Activated T-helper 9 cell treated with anti-CD3 and anti-CD28 coated beads, Interleukin-2, amount 50 U/mL, for 16 hours (primary cell): ENCODE measurements around the gene VWA3A.
"Not testable (repeated sequence)": the region's sequence is repeated elsewhere in the genome, so short reads cannot be mapped to it uniquely, and the experiment has no call there.

Experiments used
- DNase-seq: peaks from one replicate; pipeline ENCODE4 v3.0.0-alpha.2; 2020; ENCODE audit warnings: low read depth

Gene VWA3A

DNA sequence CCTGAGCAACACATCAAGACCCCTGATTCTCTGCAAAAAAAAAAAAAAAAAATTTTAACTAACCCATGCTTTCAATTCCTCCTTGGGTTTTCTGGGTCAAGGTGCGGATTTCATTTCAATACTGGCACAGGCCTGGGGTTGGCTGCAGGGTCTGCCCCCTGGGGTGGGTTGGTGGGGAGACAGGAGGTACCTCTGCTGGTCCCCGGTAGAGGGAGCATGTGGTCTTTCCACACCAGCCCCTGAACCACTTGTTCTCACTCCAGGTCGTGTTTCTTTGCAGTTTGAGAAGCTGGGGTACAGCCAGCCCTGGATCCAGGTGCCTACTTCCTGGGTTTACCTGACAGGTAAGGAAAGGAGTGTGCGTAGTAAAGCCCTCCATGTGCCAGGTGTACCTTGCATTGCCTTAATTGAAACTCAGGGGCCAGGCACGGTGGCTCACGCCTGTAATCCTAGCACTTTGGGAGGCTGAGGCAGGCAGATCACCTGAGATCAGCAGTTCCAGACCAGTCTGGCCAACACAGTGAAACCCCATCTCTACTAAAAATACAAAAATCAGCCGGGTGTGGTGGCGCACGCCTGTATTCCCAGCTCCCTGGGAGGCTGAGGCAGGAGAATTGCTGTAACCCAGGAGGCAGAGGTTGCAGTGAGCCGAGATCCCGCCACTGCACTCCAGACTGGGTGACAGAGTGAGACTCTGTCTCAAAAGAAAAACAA is 91.7 kb downstream of the VWA3A start:
- no peak for DNase-seq

DNA sequence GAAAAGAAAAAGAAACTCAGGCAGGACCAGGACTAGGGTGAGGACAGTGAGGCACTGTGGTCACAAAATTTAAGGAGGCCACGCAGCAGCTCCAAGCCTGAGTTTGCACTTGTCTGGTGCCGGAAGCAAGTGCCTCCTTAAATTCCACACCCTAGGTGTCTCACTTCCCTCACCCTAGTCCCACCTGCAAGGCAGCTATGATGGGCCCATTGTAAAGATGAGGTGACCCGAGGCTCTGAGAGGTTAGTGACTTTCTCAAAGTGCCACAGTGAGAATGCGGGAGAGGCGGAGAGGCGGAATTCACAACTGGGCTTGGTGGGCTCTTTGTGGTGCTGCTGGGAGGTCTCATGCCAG is 92.3 kb downstream of the VWA3A start:
- no peak for DNase-seq

DNA sequence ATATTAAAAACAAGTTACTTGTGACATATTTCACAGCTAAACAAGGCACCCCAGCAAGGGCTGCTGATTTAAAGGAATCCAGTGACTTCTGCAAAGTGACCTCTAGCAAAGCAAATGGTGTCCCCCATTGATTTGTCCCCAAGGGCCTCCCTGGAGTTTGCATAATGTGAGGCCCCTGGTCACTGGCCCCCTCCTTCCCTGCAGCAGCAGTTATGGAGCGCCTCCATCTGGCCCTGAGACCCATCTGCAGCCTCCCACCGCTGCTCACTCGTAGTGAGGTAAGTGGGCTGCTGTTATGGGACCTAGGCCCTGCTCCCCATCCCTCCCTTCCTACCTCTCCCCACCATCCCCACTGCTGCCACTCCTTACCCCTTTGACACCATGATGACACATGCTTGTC is 94.2 kb downstream of the VWA3A start:
- DNase-seq, result no peak

DNA sequence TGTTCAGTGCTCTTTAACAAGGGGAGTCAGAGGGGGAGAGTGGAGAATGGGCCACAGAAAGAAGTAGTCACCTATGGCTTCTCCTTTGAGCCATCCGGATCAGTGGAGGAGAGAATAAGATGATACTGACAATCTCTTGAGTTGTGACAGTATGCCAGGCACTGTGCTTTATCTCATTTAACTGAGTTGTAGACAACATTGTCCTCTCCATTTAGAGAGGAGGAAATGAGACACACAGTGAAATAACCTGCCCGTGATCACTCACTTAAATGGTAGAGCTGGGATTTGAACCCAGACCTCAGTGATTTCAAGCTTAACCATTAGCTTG is 95.9 kb downstream of the VWA3A start:
- no peak for DNase-seq

DNA sequence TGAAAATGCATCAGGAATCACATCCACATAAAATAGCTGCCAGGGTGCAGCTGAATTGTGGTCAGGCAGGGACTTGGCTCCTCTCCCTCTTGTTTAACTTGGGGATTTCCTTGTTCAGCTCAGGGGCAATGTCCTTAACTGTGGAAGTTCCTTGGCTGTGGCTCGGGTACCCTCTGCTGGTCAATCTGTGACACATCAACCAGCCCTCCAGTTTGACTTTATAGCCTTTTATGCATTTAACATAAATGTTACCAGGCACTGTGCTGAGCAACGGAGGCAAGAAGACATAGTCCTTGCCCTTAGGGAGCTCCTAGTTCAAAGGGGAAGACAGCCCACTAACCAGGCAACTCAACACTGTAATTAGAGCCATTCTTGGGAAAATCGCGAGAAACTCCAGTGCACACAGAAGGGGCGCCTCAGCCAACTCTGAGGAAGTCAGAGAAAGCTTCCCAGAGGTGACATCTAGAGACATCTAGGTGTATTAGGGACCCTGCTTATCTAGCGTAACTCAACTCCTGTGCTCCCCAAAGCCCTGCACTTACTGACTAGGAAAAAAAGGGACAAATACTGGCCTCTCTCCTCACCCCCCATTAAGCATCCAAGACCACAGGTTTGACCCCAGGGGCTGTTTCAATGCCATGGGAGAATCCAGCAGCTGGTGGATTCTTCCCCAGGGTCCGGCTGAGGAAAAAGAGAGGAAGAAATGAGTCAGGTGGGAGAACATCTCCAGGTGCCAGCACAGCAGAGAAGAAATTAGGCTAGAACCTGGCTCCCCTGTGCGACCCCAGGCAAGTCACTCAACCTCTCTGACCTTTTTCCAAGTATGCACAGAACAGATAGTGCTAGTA is 96.5 kb downstream of the VWA3A start:
- peak; percentile 39 for DNase-seq

DNA sequence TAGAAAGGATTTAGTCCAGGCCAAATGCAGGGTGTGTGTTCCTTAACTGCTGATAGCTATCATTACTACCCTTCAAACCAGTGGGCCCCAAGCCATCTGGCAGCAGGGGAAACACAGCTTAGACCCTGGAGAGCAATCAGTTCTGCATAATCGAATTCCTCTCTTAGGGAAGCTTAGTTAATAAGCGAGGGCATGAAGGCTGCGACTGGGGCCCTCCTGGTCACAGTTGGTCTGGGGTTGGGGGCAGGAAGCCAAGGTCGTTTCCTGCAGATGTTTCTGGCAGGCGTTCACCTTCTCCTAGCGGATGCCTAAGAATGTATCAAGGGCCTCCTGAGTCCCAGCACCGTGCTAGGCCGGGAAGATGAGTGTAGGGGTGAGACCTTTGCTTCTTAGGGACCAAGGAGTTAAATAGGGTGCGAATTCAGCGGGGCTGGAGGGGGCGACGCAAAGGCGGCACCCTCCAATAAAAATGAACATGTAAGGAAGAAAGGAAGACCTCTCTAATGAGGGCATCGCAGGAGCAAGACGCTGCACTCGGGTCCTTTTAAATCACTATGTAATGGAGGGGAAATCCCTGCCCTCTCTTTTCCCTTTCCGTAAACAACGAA is 97.2 kb downstream of the VWA3A start:
- DNase-seq, result no peak

DNA sequence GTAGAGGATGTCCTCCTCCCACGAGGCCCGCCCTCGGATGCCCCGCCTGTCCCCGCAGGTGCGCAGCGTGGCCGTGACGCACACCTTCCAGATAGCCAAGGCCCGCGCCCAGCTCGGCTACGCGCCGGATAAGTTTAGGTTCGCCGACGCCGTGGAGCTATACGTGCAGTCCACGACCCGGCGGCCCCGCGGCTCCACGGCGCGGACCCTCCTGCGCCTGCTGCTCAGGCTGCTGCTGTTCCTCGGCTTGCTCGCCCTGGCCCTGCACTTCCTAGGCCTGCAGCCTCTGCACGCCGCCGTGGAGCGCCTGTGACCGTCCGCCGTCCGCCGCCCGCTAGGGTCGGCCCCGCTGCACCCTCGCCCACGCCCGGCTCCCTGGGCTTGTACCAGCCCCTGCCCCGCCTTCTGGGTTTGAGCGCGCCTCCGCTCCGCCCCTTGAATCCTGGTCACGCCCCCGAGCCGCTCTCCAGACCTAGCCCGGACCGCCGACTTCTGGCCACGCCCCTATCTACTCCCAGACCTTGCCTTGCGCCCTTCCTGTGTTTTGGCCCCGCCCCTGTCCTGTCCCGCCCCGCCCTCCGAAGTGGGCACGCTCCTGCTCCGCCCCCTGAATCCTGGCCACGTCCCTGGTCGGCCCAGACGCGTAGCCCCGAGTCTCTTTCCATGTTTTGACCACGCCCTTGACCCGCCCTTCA is 97.9 kb downstream of the VWA3A start:
- DNase-seq, result peak; percentile 90

DNA sequence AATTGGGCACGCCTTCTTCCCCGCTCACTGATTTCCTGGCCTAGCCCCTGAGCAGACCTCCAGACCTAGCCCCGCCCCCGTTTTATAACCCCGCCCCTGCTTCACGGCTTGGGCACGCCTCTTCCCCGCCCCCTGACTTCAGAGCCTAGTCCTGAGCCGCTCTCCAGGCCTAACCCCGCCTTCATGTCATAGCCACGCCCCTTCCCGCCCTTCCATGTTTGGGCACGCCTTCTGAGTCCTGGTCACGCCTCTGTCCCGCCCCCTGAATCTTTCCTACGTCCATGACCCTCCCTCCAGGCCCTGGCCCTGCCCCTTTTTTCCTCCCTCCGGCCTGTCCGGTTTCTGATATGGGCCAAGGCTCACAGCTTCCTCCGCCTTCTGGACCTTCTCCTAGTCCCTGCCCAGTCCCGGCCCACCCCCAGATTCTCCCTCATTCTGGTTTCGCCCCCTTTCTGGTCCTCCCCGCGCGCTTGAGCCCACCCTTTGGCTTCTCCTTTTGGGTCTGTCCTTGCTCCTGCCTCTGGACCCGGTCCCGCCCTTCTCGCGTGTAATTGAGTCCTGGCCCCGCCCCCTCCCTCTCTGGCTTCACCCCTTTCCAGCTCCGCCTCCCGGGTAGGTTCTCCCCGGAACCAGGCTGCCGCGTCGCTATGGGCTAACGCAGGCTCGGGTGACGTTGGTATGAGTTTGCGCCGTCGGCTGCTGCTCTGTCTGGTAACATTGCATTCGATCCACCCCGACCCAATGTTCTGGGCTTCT is 98.6 kb downstream of the VWA3A start:
- peak; percentile 98 for DNase-seq

DNA sequence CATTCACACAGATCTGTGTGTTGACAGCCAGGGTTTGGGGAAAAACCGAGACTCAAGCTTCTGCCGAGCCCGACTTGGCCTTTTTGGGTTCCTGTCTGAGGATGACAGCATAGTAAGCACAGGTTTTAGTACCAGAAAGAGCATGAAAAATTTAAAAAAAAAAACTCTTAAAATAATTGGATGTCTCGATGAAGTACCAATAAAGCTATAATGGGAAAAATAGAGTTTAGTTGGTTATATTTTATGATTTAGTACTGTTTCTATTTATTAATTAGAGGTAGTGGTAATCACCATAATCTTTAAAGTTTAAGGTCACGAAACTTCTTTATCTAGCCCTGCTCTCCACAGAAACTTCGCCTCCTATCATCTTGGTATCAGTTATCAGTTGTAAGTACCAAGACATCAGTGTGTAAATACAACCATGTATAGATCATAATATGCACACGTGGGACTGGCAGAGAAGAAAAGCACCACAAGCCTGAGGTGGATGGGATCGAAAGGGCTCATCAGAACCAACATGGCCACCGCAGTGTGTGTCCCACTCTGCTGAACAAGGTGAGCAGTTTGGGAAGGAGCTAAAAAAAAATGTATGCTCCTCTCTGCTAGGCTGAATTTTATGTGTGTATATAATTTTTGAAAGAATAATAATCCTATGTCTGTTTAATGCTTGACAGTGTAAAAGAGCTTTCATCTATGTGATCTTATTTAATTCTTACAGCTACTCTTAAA is 99.4 kb downstream of the VWA3A start:
- DNase-seq, result peak; percentile 15

DNA sequence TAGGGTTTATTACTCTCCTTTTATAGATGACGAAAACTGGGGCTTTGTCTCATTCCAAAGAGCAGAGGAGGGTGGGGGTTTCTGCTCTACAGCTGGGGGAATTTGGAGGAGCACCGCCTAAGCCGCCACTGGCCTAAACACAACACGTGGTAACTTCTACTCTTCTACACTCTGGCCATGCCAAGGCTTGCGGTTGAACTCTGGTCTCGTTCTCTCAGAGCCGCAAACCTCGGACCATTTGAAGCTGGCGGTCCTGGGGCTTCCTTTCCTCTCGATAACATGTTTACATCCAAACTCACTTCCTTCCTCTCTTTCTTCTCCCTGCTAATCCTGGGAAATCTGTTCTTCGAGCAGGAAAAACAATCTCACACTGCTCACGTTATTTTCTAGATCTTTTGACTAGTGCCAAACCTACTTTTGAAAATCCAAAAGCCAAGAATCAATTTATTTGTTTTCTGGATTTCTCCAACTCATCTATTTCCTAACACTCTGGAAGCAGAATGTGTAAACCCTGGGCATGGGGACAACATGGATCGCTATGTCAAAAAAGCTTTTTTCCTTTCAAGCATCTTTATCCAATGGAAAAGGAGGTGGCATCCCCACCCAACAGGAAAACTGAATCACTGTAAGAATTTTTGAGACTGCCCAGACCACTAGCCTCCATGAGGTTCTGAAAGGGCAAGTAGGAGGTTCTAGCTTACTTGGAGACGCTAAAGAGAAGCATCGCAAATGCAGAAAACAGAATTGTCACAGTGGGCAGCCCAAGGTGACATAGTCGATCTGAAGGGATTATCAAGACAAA is 100.1 kb downstream of the VWA3A start:
- DNase-seq, result peak; percentile 63

DNA sequence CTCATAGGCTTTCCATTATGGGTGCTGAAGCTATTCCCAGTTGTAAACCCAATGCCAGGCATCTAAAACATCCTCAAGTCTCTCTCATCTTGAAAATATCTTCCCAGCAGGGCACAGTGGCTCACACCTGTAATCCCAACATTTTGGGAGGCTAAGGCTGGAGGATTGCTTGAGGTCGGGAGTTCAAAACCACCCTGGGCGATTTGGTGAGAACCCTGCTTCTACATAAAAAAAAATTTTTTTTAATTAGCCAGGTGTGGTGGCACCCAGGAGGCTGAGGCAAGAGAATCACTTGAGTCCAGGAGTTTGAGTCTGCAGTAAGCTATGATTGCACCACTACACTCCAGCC is 100.7 kb downstream of the VWA3A start:
- no peak for DNase-seq

DNA sequence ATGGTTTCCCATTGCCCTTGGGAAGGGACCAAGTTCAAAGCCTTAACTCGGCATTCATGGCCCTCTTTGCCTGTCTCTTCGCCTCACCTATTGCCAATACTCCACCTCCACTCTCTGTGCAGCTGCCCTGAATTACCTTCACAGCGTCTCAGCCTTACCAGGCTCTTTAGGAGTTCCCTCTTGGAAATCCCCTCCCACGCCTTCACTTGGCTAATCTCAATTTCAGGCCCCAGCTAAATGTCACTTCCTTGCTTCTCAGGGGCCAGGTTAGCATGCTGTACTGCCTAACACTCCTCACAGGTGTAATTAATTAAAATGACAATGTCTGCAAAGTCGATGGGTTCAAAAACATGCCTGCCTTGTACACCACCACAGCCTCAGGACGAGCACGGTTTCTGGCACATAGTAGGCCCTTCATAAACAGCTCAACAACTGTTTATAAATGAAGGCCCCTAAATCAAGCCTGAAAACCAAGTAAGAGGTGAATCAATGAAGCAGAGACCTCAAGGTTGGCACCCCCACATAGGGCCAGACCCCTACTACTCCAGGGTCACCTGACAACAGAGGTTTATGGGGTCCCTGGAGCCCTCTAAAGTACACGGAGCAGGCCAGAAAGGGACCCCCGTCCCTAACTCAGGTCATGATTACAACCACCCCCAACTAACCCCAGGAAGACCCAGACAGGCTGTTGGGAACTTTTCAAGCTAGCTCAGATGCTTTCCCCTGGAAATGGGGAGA is 102.5 kb downstream of the VWA3A start:
- DNase-seq, result no peak

DNA sequence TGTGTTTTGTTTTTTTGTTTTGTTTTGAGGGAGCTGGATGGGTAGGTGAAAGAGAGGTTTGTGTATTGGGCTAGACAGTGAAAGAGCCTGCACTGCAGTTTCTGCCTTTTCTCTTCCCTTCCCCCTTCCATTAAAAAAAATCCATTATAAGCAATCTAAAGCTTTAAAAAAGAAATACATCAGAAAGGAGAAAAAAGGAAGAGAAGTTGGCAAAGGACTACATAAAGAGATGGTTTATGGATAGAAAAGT is 103.0 kb downstream of the VWA3A start:
- DNase-seq, result no peak

DNA sequence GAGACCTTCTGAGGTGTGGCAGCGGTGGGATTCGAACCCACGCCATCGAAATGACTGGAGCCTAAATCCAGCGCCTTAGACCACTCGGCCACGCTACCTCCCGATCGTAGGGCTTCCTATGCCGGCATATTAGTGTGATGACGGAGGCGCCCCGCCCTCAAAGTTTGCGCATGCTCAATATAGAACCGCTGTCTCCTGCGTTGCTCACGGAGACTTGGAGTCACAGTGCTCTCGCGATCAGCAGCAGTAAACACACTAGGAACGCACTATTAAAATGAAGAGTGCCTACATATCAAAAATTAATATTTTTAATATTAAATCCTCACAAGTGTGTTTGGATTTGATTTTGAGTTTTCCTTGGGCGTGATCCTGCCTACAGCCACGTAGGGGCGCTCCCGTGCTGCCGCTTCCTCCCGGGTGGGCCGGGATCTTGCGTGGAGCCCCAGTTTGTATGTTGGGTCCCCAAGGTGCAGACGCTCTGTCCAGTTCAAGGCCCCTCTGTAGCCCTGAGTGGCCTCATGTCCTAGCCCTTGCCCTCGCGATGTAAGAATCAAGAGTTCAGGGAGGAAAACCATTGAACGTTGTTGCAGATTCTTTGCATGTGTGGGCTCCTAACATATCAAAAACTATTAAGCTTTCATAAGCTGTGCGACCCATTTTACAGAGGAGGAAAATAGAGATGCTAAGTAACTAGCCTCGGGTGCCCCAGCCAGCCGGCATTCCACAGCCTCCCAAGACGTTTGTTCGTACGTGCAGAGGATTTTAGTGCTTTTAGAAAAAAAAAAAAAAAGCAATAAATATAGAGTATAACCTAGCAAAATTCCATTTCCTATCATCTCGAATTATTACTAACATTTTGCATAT is 103.6 kb downstream of the VWA3A start:
- DNase-seq, result peak; percentile 83

DNA sequence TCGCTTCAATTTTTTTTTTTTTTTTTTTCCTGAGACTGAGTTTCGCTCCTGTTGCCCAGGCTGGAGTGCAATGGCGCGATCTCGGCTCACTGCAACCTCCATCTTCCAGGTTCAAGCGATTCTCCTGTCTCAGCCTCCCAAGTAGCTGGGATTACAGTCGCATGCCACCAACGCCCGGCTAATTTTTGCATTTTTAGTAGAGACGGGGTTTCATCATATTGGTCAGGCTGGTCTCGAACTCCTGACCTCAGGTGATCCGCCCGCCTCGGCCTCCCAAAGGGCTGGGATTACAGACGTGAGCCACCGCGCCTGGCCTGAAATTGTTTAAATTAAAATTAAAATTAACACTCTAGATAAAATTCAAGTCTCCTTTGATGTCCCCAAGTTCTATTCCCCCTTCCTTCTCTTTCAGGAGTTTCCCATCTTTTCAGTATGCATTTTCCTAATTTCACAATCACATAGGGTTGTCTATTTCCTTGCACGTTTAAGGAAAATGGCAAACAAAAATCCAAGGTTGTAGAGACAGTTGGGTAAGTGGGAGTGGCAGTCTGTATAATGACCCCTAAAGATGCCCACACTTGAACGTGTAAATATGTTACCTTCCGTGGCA is 104.3 kb downstream of the VWA3A start:
- DNase-seq, result not testable (repeated sequence)

DNA sequence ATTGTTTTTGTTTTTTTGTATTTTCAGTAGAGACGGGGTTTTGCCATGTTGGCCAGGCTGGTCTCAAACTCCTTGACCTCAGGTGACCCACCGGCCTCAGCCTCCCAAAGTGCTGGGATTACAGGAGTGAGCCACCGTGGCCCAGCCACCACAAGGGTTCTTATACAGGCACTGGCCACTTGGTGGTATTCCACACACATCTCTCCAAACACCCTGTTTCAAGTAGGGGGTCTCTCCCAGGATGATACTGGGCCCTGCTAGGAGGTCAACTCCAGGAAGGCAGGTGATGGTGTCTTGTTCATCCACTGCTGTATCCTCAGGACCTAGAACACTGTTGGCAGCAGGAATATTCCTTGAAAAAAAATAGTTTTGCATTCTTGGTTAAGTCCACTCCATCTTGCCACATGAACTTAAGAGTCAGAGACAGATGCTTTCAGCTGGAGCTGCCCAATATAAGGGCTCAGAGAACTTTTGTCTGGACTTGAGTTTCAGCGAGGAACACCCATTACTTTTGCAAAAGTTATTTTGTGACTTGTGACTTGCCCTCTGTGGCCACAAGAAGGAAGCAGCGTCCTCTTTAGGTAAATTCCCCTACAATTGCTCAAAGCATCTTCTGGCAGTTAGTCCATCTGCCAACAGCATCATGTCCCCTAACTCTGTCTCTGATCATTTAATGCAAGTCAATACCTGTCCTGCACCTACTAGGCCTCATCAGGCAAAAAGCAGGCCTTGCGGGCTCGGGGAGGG is 106.4 kb downstream of the VWA3A start:
- DNase-seq, result no peak

DNA sequence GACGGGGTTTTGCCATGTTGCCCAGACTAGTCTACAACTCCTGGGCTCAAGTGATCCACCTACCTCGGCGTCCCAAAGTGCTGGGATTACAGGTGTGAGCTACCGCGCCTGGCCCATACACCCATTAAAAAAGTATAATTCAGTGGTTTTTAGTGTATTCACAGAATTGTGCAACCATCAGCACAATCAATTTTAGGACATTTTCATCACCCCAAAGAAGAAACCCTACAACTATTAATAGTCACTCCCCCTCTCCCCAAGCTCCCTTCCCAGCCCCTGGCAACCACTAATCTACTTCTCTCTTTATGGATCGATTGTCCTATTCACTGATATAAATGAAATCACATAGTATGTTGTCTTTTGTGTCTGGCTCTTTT is 109.9 kb downstream of the VWA3A start:
- DNase-seq, result no peak

DNA sequence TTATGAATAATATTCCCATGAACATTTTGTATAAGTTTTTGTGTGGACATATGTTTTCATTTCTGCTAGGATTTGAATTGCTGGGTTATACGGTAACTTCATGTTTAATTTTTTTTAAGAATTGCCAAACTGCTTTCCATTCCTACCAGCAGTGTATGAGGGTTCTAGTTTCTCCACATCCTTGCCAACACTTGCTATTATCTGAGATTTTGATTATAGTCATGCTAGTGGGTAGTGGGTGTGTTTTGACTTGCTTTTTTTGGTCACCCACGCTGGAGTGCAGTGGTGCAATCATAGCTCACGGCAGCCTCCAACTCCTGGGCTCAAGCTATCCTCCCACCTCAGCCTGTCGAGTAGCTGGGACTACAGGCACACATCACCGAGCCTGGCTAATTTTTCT is 110.8 kb downstream of the VWA3A start:
- DNase-seq, result no peak
